Thoracic aorta (tissue), 2 donors: ENCODE results near the gene SLC6A12. TPM values are rescaled to one million over a fixed set of nuclear protein-coding genes. Genes with fewer than 3 reads are reported as not detected.
"Not testable (repeated sequence)": the region's sequence is repeated elsewhere in the genome, so short reads cannot be mapped to it uniquely, and the experiment has no call there.

Experiments
- ATAC-seq: fragments of 150-250 bp; one replicate; pipeline ENCODE4 v1.8.0; 2017; ENCODE audit warnings: low read depth; ENCODE audit not compliant: insufficient number of reproducible peaks, low FRiP score
- DNase-seq: peaks from one replicate; pipeline ENCODE4 v3.0.0-alpha.2; 2020; ENCODE audit warnings: low spot score
- H3K27ac ChIP-seq, 2 donors: fragments of 200-600 bp; sonication (generic); 1 replicate in 1 of 2; 2 replicates in 1 of 2; pipeline ENCODE4 v1.5.1; 2016; ENCODE audit warnings: mild to moderate bottlenecking in 2 of 2, moderate library complexity in 2 of 2
- H3K27me3 ChIP-seq: fragments of 200-600 bp; sonication (generic); replicated peaks from 2 replicates; pipeline ENCODE4 v1.6.0; 2016; ENCODE audit warnings: mild to moderate bottlenecking; ENCODE audit not compliant: insufficient read depth
- H3K36me3 ChIP-seq: fragments of 200-600 bp; sonication (generic); one replicate; pipeline ENCODE4 v1.5.1; 2016
- H3K4me1 ChIP-seq, 2 donors: fragments of 200-600 bp; sonication (generic); 1 replicate in 1 of 2; 2 replicates in 1 of 2; pipeline versions ENCODE4 v1.5.1 to v1.6.0; 2016; ENCODE audit warnings: low read depth in 2 of 2, mild to moderate bottlenecking in 1 of 2; ENCODE audit not compliant: control insufficient read depth in 1 of 2
- H3K4me3 ChIP-seq: fragments of 200-600 bp; sonication (generic); 2 replicates; pipeline ENCODE4 v1.5.1; 2016; ENCODE audit warnings: mild to moderate bottlenecking
- H3K9me3 ChIP-seq: fragments of 200-600 bp; sonication (generic); 2 replicates; pipeline ENCODE4 v1.5.1; 2016
- total RNA-seq, 2 donors: library from RNA; depleted of rRNA; stranded (reverse); fragments of >200 nt; gene quantifications; one replicate each; pipeline versions ENCODE4 v1.1.0 to v1.2.3, GENCODE V29; 2016
- TF ChIP-seq, protein P1 (sequence below): fragments of 200-600 bp; sonication (generic); IDR thresholded peaks from one replicate; pipeline ENCODE4 v1.5.1; 2019; ENCODE audit warnings: antibody characterized with exemption

Gene SLC6A12
- total RNA-seq, 2 donors from 2014 or later = 1.2 to 1.8 TPM

DNA sequence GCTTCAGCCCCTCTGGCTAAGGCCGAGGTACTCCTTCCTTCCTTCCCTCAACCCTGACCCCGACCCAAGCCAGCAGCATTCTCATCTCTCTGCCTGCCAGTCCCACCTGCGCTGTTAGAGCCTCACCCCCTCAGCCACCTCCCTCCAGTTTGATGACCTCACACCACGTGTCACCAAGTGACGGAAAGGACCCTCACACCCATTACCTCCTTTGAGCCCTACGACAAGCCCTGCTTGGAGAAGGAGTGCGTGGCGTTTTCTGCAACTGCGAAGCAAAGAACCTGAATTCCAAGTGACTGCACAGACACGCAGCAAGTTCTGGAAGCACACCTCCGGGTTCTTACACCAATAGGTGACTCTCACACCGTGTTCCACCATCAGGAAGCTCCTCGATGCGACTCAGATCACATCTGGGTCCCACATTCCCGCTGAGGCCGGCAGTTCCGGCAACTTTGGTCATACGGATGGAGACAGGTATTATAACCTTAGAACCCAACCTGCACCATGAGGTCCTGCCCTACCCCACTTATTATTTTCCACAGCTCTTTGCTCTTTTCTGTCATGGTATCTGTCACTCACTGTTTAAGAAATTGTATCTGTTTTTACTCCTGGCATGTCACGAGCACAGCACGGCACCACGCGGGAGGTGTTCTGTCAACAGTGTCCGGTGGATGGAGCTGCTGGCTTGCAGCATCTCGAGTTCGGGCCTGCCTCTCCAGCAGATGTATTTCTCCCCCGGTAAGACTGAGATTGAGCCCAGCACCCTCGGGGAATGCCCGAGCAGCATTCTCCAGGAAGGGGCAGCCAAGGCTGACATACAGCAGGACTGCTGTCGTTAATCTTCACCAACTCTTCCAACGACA, 5.0 kb upstream of the SLC6A12 start:
- Histone ChIP-seq H3K4me1 (no peaks in the 10 kb centered on the region), H3K27ac (no peak overlapping the region), H3K27me3 (no peaks in the 10 kb centered on the region), H3K9me3 (no peaks in the 10 kb centered on the region), H3K36me3 (no peaks in the 10 kb centered on the region), H3K4me3 (no peak overlapping the region)
- DNase-seq = no peak
- no peak for ATAC-seq
- TF ChIP-seq, protein P1, sequence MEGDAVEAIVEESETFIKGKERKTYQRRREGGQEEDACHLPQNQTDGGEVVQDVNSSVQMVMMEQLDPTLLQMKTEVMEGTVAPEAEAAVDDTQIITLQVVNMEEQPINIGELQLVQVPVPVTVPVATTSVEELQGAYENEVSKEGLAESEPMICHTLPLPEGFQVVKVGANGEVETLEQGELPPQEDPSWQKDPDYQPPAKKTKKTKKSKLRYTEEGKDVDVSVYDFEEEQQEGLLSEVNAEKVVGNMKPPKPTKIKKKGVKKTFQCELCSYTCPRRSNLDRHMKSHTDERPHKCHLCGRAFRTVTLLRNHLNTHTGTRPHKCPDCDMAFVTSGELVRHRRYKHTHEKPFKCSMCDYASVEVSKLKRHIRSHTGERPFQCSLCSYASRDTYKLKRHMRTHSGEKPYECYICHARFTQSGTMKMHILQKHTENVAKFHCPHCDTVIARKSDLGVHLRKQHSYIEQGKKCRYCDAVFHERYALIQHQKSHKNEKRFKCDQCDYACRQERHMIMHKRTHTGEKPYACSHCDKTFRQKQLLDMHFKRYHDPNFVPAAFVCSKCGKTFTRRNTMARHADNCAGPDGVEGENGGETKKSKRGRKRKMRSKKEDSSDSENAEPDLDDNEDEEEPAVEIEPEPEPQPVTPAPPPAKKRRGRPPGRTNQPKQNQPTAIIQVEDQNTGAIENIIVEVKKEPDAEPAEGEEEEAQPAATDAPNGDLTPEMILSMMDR = no peak

- no peak for ATAC-seq
- no peak for DNase-seq
- no peaks in the 10 kb centered on the region for H3K27me3 ChIP-seq
Measured at GRCh38 chr12:218221-218620, 4.3 kb upstream of the SLC6A12 start.

GRCh38 chr12:217029-217428, 3.1 kb upstream of the SLC6A12 start:
- not testable (repeated sequence) for H3K27me3 ChIP-seq, H3K4me1 ChIP-seq, ATAC-seq, H3K4me3 ChIP-seq, H3K36me3 ChIP-seq, H3K9me3 ChIP-seq, DNase-seq, H3K27ac ChIP-seq

More at GRCh38 chr12:218221-218620, 4.3 kb upstream of the SLC6A12 start:
- Histone ChIP-seq H3K36me3 (no peaks in the 10 kb centered on the region), H3K27ac (no peak overlapping the region), H3K9me3 (no peaks in the 10 kb centered on the region), H3K4me1 (no peaks in the 10 kb centered on the region), H3K4me3 (no peak overlapping the region)
- TF ChIP-seq, protein P1 = no peak

GRCh38 chr12:215116-215515, 1.2 kb upstream of the SLC6A12 start:
- H3K36me3 ChIP-seq = no peaks in the 10 kb centered on the region
- TF ChIP-seq, protein P1 = no peak
- no peak for DNase-seq
- ATAC-seq = no peak
- H3K4me1 ChIP-seq = no peaks in the 10 kb centered on the region
- H3K9me3 ChIP-seq = no peaks in the 10 kb centered on the region
- H3K4me3 ChIP-seq = no peak overlapping the region
- no peak overlapping the region for H3K27ac ChIP-seq
- peaks cover 3% of the 10 kb centered on the region for H3K27me3 ChIP-seq

DNA sequence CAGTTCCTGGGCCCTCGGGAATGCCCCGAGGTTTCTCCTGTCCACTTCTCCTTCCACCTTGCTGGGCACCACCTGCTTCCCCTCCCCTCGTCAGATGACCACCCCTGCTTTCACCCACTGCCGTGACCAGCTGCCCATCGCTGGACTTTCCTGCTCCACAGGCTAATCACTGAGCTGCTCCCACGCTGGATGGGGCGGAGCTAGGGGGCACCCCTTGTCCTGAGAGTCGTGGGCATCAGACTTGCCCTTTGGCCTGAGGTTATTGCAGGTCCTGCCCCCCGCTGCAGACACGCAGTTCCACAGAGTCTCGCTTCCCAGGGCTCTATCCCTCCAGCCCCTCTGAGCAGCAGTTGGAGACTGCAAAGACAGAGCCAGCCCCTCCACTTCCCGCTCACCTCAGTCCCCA, 427 bp downstream of the SLC6A12 start:
- Histone ChIP-seq H3K36me3 (no peaks in the 10 kb centered on the region), H3K27me3 (peaks cover 3% of the 10 kb centered on the region), H3K4me1 (no peaks in the 10 kb centered on the region), H3K9me3 (no peaks in the 10 kb centered on the region), H3K27ac (no peak overlapping the region), H3K4me3 (peak overlapping the region; percentile 49)
- DNase-seq = no peak
- ATAC-seq = no peak
- TF ChIP-seq, protein P1 = no peak
